ENCODE data around the gene KCMF1. TPM values are rescaled to one million over a fixed set of nuclear protein-coding genes. Genes with fewer than 3 reads are reported as not detected.

KCMF1 gene
- total RNA-seq, 2 donors from 2014 or later: 71.8 to 86.8 TPM

GRCh38 chr2:84940088-84940470 lies 30.9 kb upstream of the KCMF1 start:
- H3K27ac Mint-ChIP-seq: no peak overlapping the region
- H3K27me3 Mint-ChIP-seq (ENCODE audit: insufficient read depth): no peaks in the 10 kb centered on the region
- Histone ChIP-seq H3K4me3 (ENCODE audit: low read length) (no peak overlapping the region), H3K4me1 (ENCODE audit: control insufficient read depth, insufficient read depth, low read length) (no peaks in the 10 kb centered on the region), H3K27me3 (ENCODE audit: control insufficient read depth, insufficient read depth, low read length, poor library complexity, severe bottlenecking) (no peaks in the 10 kb centered on the region), H3K36me3 (ENCODE audit: control insufficient read depth, insufficient read depth, low read length) (no peaks in the 10 kb centered on the region), H3K27ac (ENCODE audit: low read depth, low read length) (no peak overlapping the region), H3K9me3 (ENCODE audit: control insufficient read depth, low read length) (no peaks in the 10 kb centered on the region), H3K9ac (ENCODE audit: extremely low read depth, low read length, poor library complexity, severe bottlenecking) (no peak overlapping the region)
- no peaks in the 10 kb centered on the region for H3K36me3 Mint-ChIP-seq (ENCODE audit: low read depth)
- WGBS, 2 experiments (ENCODE audit: insufficient coverage in 1 of 2, insufficient read length in 1 of 2): 83 to 86% methylated on average over 3 of the region's 3 CpGs
- no peak for DNase-seq
- H3K4me3 Mint-ChIP-seq: no peak overlapping the region
- no peaks in the 10 kb centered on the region for H3K9me3 Mint-ChIP-seq
- H3K4me1 Mint-ChIP-seq: peaks cover 7% of the 10 kb centered on the region
- TF ChIP-seq CTCF (conservative IDR thresholded peaks at IDR 0.05): no peak

DNA sequence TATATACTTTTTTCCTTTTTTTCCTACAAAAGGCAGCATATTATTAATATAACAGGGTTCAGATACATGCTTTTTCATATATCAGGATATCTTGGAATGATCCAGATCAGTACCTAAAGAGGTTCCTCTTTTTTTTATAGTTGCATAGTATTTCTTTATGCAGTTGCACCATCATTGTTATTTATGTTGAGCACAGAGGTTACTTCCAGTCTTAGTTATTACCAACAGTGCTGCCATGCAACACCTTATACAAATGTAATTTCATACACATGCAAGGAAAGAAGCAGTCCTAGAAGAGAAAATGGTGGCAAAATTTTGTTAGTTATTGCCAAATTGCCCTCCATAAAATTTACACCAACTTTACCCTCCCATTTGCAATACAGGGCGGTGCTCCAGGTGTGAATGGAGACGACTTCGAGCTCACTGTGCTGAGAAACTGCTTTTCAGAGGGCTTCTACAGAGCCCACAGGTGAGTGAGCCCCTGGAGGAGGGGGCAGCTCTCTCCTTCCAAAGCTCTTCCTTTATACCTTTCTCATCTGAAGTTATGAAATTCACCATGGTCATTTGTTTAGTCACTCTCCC lies 30.0 kb upstream of the KCMF1 start:
- Mint-ChIP-seq H3K9me3 (no peaks in the 10 kb centered on the region), H3K27ac (no peak overlapping the region), H3K4me3 (no peak overlapping the region), H3K27me3 (ENCODE audit: insufficient read depth) (no peaks in the 10 kb centered on the region), H3K4me1 (peaks cover 7% of the 10 kb centered on the region), H3K36me3 (ENCODE audit: low read depth) (no peaks in the 10 kb centered on the region)
- Histone ChIP-seq H3K9ac (ENCODE audit: extremely low read depth, low read length, poor library complexity, severe bottlenecking) (no peak overlapping the region), H3K9me3 (ENCODE audit: control insufficient read depth, low read length) (no peaks in the 10 kb centered on the region), H3K27ac (ENCODE audit: low read depth, low read length) (no peak overlapping the region), H3K4me3 (ENCODE audit: low read length) (no peak overlapping the region), H3K36me3 (ENCODE audit: control insufficient read depth, insufficient read depth, low read length) (no peaks in the 10 kb centered on the region), H3K27me3 (ENCODE audit: control insufficient read depth, insufficient read depth, low read length, poor library complexity, severe bottlenecking) (no peaks in the 10 kb centered on the region), H3K4me1 (ENCODE audit: control insufficient read depth, insufficient read depth, low read length) (no peaks in the 10 kb centered on the region)
- no peak for DNase-seq
- WGBS, 2 experiments (ENCODE audit: insufficient coverage in 1 of 2, insufficient read length in 1 of 2): 90% methylated on average over 3 of the region's 3 CpGs; no CpG with 5 or more reads in 1 of the 2 experiments
- TF ChIP-seq CTCF (conservative IDR thresholded peaks at IDR 0.05): no peak

DNA sequence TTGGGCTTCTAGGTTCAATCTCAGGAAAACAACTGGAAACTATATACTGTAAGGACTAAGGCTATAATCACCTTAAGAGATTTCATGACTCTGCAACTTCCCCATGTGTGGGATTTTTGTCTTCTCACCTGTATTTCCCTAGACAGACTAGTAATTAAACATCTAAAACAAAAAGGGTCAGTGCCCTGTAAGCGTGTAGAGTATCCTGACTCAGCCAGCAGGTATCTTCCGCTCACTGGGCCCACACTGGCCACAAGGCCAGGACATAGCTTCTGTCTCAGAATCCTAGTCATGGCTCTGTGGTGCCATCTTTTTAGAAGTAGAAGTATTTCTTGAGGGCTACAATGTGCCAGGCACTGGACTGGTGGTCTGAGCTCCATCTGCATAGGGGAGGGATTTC lies 28.8 kb upstream of the KCMF1 start:
- DNase-seq: no peak
- Mint-ChIP-seq H3K4me1 (peaks cover 7% of the 10 kb centered on the region), H3K27ac (no peak overlapping the region), H3K9me3 (no peaks in the 10 kb centered on the region), H3K36me3 (ENCODE audit: low read depth) (no peaks in the 10 kb centered on the region), H3K4me3 (no peak overlapping the region), H3K27me3 (ENCODE audit: insufficient read depth) (no peaks in the 10 kb centered on the region)
- no peaks in the 10 kb centered on the region for H3K27me3 ChIP-seq (ENCODE audit: control insufficient read depth, insufficient read depth, low read length, poor library complexity, severe bottlenecking)
- no peak for TF ChIP-seq CTCF (conservative IDR thresholded peaks at IDR 0.05)
- H3K4me1 ChIP-seq (ENCODE audit: control insufficient read depth, insufficient read depth, low read length): no peaks in the 10 kb centered on the region
- no peak overlapping the region for H3K27ac ChIP-seq (ENCODE audit: low read depth, low read length)
- no peak overlapping the region for H3K4me3 ChIP-seq (ENCODE audit: low read length)
- H3K36me3 ChIP-seq (ENCODE audit: control insufficient read depth, insufficient read depth, low read length): no peaks in the 10 kb centered on the region
- no peaks in the 10 kb centered on the region for H3K9me3 ChIP-seq (ENCODE audit: control insufficient read depth, low read length)
- WGBS, 2 experiments (ENCODE audit: insufficient coverage in 1 of 2, insufficient read length in 1 of 2): 94 to 100% methylated on average over 2 of the region's 2 CpGs
- no peak overlapping the region for H3K9ac ChIP-seq (ENCODE audit: extremely low read depth, low read length, poor library complexity, severe bottlenecking)

Data from endodermal cell (in vitro differentiated cells).